ENCODE results near the gene IL13.

The IL13 gene

DNA sequence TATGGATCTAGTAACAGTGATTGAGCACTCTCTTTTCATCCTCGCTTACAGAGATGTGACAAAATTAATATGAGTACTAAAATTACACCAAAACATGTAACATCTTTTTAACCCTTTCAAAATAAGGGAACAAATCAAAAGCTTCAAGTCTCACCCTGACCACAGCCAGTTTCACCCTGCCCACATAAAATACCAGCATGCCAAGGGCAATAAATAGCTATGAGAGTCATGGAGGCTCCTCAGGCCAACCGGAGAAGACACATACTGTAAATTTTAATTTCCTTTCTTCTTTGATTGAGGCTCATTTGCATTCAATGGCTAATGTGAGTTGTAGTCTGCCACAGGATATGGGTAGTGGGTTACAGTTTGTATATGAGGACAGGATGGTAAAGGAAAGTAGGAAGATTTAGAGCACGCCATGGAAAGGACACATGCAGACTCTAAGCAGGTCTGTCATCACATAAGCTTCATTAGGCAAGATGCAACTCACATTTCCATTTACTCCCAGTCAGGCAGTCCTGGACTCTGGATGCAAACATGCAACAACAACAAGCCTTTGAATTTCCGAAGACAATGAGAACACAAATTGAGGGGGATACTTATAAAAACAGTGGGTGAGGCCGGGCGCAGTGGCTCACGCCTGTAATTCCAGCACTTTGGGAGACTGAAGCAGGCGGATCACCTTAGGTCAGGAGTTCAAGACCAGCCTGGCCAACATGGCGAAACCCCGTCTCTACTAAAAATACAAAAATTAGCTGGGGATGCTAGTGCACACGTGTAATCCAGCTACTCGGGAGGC lies 27.1 kb downstream of the IL13 start:
- no peak for TF ChIP-seq ZBTB7A (IDR thresholded peaks at IDR 0.05; ENCODE audit: low read depth)
- TF ChIP-seq TAF1 (IDR thresholded peaks at IDR 0.05; ENCODE audit: low read depth), result no peak
- TF ChIP-seq NFIC (IDR thresholded peaks at IDR 0.05), result no peak
- no peak for TF ChIP-seq FOXM1 (IDR thresholded peaks at IDR 0.05; ENCODE audit: borderline replicate concordance, low read depth)
- no peak for TF ChIP-seq REST (IDR thresholded peaks at IDR 0.05; ENCODE audit: low read depth)
- no peak for TF ChIP-seq CREB1 (IDR thresholded peaks at IDR 0.05; ENCODE audit: low read depth)
- no peak for TF ChIP-seq TEAD4 (IDR thresholded peaks at IDR 0.05)
- no peak for TF ChIP-seq YY1 (IDR thresholded peaks at IDR 0.05; ENCODE audit: low read depth)
- TF ChIP-seq, protein P1, sequence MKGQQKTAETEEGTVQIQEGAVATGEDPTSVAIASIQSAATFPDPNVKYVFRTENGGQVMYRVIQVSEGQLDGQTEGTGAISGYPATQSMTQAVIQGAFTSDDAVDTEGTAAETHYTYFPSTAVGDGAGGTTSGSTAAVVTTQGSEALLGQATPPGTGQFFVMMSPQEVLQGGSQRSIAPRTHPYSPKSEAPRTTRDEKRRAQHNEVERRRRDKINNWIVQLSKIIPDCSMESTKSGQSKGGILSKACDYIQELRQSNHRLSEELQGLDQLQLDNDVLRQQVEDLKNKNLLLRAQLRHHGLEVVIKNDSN (IDR thresholded peaks at IDR 0.05), result no peak
- TF ChIP-seq TCF12 (IDR thresholded peaks at IDR 0.05; ENCODE audit: low read depth), result no peak

DNA sequence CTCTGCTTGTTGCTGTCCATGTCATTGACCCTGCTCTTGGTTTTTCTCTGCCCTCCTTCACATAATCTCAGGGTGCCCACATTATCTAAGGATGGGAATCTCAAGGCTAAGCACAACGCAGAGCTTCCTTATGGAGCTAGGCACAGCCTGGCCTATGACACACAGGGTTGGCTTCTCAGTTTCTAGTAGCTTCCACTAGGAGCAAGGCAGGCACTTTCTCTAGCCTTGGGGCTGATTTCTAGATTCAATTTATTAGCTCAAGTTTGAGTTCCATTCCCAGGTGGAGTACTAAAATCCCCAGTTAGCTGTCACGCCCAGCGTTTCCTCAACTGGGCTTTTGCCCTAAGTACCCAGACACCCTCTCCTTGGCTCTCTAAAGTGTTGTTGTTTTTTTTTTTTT lies 28.2 kb downstream of the IL13 start:
- TF ChIP-seq YY1 (IDR thresholded peaks at IDR 0.05; ENCODE audit: low read depth) (no peak), TAF1 (IDR thresholded peaks at IDR 0.05; ENCODE audit: low read depth) (no peak)

DNA sequence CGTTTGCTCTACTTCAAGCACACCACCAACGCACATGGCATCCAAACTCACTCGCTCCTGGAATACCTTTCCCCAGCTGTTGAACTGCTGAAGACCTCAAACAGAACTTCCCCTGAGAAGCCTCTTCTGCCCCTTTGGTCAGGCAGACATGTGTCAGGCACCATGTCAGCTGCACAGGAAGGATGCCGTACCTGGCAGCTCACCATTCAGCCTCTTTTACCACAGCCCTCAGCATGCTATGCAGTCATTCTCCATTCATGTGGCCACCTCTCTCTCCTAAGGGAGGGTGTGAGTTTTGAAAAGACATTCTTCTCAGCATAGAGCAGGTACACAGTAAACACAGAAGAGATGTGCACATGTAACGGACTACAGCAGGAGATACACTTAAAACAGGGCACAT lies 30.0 kb downstream of the IL13 start:
- TF ChIP-seq REST (IDR thresholded peaks at IDR 0.05; ENCODE audit: low read depth) (no peak), TCF12 (IDR thresholded peaks at IDR 0.05; ENCODE audit: low read depth) (no peak), RAD21 (IDR thresholded peaks at IDR 0.05; ENCODE audit: low read depth) (no peak), NFIC (IDR thresholded peaks at IDR 0.05) (no peak), EGR1 (IDR thresholded peaks at IDR 0.05) (no peak), TEAD4 (IDR thresholded peaks at IDR 0.05) (no peak), TAF1 (IDR thresholded peaks at IDR 0.05; ENCODE audit: low read depth) (no peak), YY1 (IDR thresholded peaks at IDR 0.05; ENCODE audit: low read depth) (no peak), CEBPB (IDR thresholded peaks at IDR 0.05) (no peak), MAX (IDR thresholded peaks at IDR 0.05) (no peak), ZBTB7A (IDR thresholded peaks at IDR 0.05; ENCODE audit: low read depth) (no peak), EP300 (IDR thresholded peaks at IDR 0.05; ENCODE audit: borderline replicate concordance) (no peak), CREB1 (IDR thresholded peaks at IDR 0.05; ENCODE audit: low read depth) (no peak), FOXM1 (IDR thresholded peaks at IDR 0.05; ENCODE audit: borderline replicate concordance, low read depth) (no peak)
- TF ChIP-seq, protein P1 (IDR thresholded peaks at IDR 0.05), result no peak

DNA sequence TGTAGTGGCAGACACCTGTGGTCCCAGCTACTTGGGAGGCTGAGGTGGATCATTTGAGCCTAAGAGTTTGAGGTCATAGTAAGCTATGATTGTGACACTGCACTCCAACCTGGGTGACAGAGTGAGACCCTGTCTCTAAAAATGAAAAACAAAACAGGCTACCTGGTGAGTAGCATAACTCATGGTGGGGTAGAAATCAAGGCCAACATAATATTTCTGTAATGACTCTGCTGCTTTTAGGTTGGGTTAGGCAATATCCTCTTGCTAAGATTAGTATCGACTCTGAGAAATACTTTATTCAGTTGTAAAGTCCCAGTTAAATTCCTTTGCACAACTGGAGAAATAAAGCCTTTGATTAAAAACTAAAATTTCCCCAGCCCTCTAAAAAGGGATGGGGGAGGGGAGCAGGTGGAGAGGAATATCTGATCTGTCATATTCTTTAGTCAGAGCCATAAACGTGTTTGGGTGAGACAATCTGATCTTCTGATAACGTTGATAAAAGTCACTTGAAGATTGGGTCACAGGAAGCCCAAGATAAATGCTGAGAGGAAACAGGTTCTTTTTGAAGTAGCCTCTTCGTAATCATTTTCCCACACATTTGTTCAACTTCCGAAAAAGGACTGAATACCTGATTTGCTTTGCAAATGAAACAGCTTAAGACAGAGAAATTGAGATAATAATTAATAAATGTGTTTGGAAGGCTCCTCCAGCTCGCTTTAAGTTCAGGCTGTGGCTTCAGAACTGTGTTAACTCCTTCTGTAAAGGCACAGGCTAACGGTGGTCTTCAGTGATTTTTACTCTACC lies 30.8 kb downstream of the IL13 start:
- TF ChIP-seq RAD21 (IDR thresholded peaks at IDR 0.05; ENCODE audit: low read depth) (no peak), TEAD4 (IDR thresholded peaks at IDR 0.05) (no peak), TCF12 (IDR thresholded peaks at IDR 0.05; ENCODE audit: low read depth) (no peak)

DNA sequence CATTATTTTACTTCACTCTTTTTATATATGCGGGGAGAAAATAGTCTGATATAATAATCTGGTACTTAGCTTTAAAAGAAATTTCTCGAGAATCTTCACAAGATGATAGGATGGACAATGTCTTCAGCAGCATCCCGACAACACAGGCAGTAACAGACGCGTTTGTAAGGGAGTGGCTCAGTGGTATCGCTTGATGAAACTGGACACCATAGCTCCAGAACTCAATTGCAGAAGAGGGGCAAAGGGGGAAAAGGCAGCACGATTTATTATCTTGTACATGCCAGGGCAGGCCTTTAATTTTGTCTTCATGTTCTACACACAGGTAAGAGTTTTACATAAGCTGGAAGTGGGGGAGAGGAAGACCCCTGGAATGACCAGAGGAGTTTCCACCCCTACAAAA lies 31.5 kb downstream of the IL13 start:
- TF ChIP-seq, protein P1 (IDR thresholded peaks at IDR 0.05), result no peak
- no peak for TF ChIP-seq TAF1 (IDR thresholded peaks at IDR 0.05; ENCODE audit: low read depth)

GRCh38 chr5:132690156-132690555 lies 32.2 kb downstream of the IL13 start:
- TF ChIP-seq YY1 (IDR thresholded peaks at IDR 0.05; ENCODE audit: low read depth) (no peak), REST (IDR thresholded peaks at IDR 0.05; ENCODE audit: low read depth) (no peak), EGR1 (IDR thresholded peaks at IDR 0.05) (no peak)
